Measurements from ENCODE around the gene RFC4. TPM values are rescaled to one million over a fixed set of nuclear protein-coding genes. Genes with fewer than 3 reads are reported as not detected.

The RFC4 gene
- total and polyA plus RNA-seq, 2 of the 13 experiments (the other 11 are each of a cell fraction or from before 2014, with no cell fraction given), result 18.5 to 103 TPM

DNA sequence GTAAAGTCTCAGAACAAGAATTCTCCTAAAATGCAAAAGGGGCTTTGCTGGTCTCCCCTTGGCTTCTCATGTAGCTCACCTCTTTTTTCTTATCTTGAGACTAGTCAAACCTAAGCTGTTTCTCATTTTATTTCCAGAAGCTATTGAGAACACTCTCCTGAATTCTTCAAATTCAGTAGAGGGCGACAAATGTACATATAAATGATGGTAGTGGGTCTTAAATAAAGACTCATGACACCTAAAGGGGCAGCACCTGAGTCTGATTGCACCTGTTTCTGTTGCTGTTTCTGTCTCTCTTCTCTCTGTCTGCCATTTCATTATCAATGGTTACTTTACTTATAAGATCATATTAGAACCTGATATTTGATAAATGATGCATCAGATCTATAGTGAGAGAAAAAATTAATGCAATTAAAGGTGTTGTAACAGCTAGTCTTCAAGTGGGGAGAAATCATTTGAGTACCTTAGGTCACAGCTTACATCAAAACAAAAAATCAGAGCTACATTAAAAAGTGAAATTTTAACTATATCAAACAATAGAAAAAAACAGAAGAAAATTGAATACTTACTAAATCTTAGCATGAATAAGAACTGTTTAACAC lies 43.2 kb upstream of the RFC4 start:
- no TSS peak for BruUV-seq (replicated peaks)
- H3K9me3 ChIP-seq (ENCODE audit: low read length), result no peaks in the 10 kb centered on the region
- H3K4me2 ChIP-seq (ENCODE audit: low read depth, low read length), result no peak overlapping the region
- peak; percentile 61; the same call in 1 of the 2 replicates for TF ChIP-seq SMC3 (IDR thresholded peaks at IDR 0.05; ENCODE audit: low read length)
- TF ChIP-seq, protein P1, sequence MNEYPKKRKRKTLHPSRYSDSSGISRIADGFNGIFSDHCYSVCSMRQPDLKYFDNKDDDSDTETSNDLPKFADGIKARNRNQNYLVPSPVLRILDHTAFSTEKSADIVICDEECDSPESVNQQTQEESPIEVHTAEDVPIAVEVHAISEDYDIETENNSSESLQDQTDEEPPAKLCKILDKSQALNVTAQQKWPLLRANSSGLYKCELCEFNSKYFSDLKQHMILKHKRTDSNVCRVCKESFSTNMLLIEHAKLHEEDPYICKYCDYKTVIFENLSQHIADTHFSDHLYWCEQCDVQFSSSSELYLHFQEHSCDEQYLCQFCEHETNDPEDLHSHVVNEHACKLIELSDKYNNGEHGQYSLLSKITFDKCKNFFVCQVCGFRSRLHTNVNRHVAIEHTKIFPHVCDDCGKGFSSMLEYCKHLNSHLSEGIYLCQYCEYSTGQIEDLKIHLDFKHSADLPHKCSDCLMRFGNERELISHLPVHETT (CRISPR knock-in tag; conservative IDR thresholded peaks at IDR 0.05), result no peak
- no peak for TF ChIP-seq NFE2 (CRISPR knock-in tag; IDR thresholded peaks at IDR 0.05)
- TF ChIP-seq RORA (CRISPR knock-in tag; IDR thresholded peaks at IDR 0.05), result no peak
- TF ChIP-seq GATAD2A (CRISPR knock-in tag; IDR thresholded peaks at IDR 0.05), result 0 out of 2 replicates have a peak, but pooled peaks have one; percentile 30
- peak; percentile 93 for TF ChIP-seq STAG1 (CRISPR knock-in tag; IDR thresholded peaks at IDR 0.05)
- TF ChIP-seq CTCF (CRISPR knock-in tag; IDR thresholded peaks at IDR 0.05), result peak; percentile 72
- peak; percentile 63; the same call in 1 of the 2 replicates for TF ChIP-seq RAD21 (CRISPR knock-in tag; IDR thresholded peaks at IDR 0.05)
- TF ChIP-seq, protein P2, sequence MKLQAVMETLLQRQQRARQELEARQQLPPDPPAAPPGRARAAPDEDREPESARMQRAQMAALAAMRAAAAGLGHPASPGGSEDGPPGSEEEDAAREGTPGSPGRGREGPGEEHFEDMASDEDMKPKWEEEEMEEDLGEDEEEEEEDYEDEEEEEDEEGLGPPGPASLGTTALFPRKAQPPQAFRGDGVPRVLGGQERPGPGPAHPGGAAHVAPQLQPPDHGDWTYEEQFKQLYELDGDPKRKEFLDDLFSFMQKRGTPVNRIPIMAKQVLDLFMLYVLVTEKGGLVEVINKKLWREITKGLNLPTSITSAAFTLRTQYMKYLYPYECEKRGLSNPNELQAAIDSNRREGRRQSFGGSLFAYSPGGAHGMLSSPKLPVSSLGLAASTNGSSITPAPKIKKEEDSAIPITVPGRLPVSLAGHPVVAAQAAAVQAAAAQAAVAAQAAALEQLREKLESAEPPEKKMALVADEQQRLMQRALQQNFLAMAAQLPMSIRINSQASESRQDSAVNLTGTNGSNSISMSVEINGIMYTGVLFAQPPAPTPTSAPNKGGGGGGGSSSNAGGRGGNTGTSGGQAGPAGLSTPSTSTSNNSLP (IDR thresholded peaks at IDR 0.05; ENCODE audit: low read depth, low read length), result no peak
- no peak for TF ChIP-seq ZNF17 (CRISPR knock-in tag; IDR thresholded peaks at IDR 0.05)
- FAIRE-seq (peak; percentile 53), DNase-seq (ENCODE audit: low spot score) (peak; percentile 67), ATAC-seq (peak; percentile 82)
- H3K4me3 ChIP-seq (replicated peaks in 1 of 3; ENCODE audit: insufficient read depth in 1 of 3, low read depth in 2 of 3, low read length in 3 of 3), result no peak overlapping the region
- ChIA-PET CTCF (ENCODE audit: low intra/inter-chr PET ratio, low total read pairs) (interaction anchor here (1.0 to 2.4 kb wide), 5 partner anchors 81 to 316 kb away, joined by 3 to 13 read pairs (median 6); partner anchors contain the start of gene ST6GAL1), POLR2A (interaction anchor here (0.6 to 1.4 kb wide), 3 partner anchors 190 to 316 kb away, joined by 3 to 7 read pairs (median 3); no protein-coding TSS in a partner anchor)
- no peaks in the 10 kb centered on the region for H3K79me2 ChIP-seq (ENCODE audit: insufficient read depth, low read length)
- intact Hi-C loops (cut with micrococcal nuclease; ENCODE audit: unreplicated experiment) (loop anchor here (1.0 to 5.0 kb wide), 6 partner anchors 81 to 316 kb away; partner anchors contain the start of gene ST6GAL1), in situ Hi-C loops (cut with HindIII; ENCODE audit: extremely low pct_ligation_motif_present, low pct_unique_long_range_greater_than_20kb) (no loop called here)
- no peaks in the 10 kb centered on the region for H4K20me1 ChIP-seq (ENCODE audit: insufficient read depth, low read length)
- H3K27ac ChIP-seq (ENCODE audit: extremely low read length, insufficient read depth, low read length), result no peak overlapping the region
- no peak overlapping the region for H3K9ac ChIP-seq (ENCODE audit: insufficient read depth, low read depth, low read length)
- 0% methylated on average over 1 of the region's 1 CpG for WGBS (ENCODE audit: low lambda C conversion rate)
- no peaks in the 10 kb centered on the region for H3K36me3 ChIP-seq (replicated peaks in 1 of 2; ENCODE audit: control insufficient read depth in 1 of 2, insufficient read depth in 2 of 2, low read length in 2 of 2)
- H2AFZ ChIP-seq (ENCODE audit: low read length), result no peak overlapping the region
- H3K27me3 ChIP-seq (ENCODE audit: control insufficient read depth in 1 of 2, insufficient read depth in 2 of 2, low read length in 2 of 2), result peaks cover 0 to 12% of the 10 kb centered on the region in 2 experiments; a peak in 1 of 5 replicates
- no peaks in the 10 kb centered on the region for H3K4me1 ChIP-seq (ENCODE audit: insufficient read depth, low read length)

All from HepG2 (cell line).